ENCODE data around the gene GUCA2B. TPM values are rescaled to one million over a fixed set of nuclear protein-coding genes. Genes with fewer than 3 reads are reported as not detected.

GUCA2B gene
- total RNA-seq, 1 donor from 2014 or later, result not detected

DNA sequence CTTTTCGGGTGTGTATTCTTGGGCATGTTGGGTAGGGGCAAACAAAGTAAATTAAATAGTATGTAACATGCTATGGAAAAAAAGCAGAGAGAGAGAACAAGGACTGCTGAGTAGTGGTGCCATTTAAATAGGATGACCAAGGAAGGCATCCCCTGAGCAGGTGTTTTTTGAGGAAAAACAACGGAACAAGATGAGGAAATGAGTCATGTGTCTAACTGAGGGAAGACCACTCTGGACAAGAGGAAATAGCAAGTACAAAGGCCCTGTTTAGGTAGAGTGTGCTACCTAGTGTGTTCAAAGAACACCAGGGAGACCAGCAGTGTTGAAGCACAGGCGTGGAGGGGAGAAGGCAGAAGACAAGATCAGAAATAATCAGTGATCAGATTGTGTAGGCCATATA is 31.4 kb downstream of the GUCA2B start:
- DNase-seq (ENCODE audit: low spot score), result no peak

- no peak for DNase-seq (ENCODE audit: low spot score)
Measured at GRCh38 chr1:42186152-42186551, 32.9 kb downstream of the GUCA2B start.

DNA sequence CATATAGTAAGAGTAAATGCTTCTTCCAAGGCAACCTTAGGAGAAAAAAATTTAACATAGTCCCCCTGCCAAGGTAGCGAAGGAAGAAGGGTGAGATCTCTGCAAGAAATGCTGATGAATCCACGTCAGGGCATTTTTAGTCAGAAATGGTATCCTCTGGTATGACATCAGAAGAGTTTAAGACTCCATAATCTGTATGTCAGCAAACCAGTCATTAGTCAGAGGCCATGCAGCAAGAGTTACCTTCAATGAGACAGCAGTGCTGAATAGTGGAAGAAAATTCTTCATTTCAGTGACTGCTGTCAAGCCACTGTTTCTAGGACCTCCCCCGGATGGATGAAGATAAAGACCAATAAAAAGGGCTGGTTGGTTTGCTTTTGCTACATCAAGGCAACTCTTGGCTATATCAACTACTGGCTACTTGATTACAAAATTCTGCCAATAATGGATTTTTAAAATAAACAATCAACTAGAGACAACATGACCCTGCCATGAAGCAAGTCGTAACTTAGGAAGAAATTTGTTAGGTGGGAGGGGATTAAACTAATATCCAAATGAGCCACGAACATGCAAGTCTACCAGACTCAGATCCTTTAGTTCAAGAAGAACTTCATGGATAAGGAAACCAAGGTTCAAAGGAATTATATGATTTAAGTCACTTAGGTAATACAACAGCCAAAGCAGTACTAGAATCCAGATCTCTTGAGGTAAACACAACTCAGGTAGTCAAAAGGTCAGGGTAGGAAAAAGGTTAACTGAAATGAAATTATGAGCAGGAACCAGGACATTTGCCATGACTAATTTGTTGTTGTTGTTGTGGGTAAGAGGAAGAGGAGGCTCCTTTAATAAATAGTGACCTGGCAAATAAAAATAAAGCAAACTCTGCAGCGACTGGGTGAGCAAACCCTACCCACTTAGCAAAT is 37.0 kb downstream of the GUCA2B start:
- no peak for DNase-seq (ENCODE audit: low spot score)

- DNase-seq (ENCODE audit: low spot score), result no peak
Measured at GRCh38 chr1:42191319-42191718, 38.1 kb downstream of the GUCA2B start.

GRCh38 chr1:42192106-42192505 is 38.9 kb downstream of the GUCA2B start:
- no peak for DNase-seq (ENCODE audit: low spot score)

- DNase-seq (ENCODE audit: low spot score), result no peak
Measured at GRCh38 chr1:42195841-42196240, 42.6 kb downstream of the GUCA2B start.

GRCh38 chr1:42198251-42198650 is 45.0 kb downstream of the GUCA2B start:
- no peak for DNase-seq (ENCODE audit: low spot score)

DNA sequence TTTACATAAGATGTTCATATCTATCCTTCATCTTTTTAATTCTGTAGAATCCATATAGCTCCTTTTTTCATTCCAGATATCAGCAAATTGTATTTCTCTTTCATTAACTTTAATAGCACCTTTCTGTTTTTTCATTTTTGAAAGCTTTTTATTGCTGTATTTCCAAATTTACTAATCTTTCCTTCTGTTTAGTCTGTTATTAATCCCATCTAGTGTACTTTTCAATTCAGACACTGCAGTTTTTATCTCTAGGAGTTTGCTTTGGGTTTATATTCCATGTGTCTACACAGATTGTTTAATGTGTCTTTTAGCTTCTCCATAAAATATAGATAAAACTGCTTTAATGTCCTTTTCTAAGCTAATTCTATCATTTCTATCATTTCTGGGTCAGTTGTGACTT is 48.8 kb downstream of the GUCA2B start:
- no peak for DNase-seq (ENCODE audit: low spot score)

Other genes starting within 250 kb of the GUCA2B start
- gene HIVEP3, start 234.5 kb upstream of the GUCA2B start, total RNA-seq, result 10.1 TPM
- not detected for gene GUCA2A, start 11.3 kb downstream of the GUCA2B start, total RNA-seq
- 71.0 TPM for gene FOXJ3, start 181.8 kb downstream of the GUCA2B start, total RNA-seq
- 2.3 TPM for gene RIMKLA, start 227.4 kb downstream of the GUCA2B start, total RNA-seq

All from ureter (tissue), 1 donor.